H1 (cell line): Measurements from ENCODE around the gene G6PC1. TPM values are rescaled to one million over a fixed set of nuclear protein-coding genes. Genes with fewer than 3 reads are reported as not detected.

Source experiments
- CTCF ChIA-PET: fragments of 300-600 bp; sonication (Branson Sonifier 250); formaldehyde crosslinking; loops from one replicate; lab custom pipeline; 2021; ENCODE audit not compliant: partially characterized antibody; lab: Charles Lee
- POLR2A ChIA-PET: fragments of 300-600 bp; sonication (Branson Sonifier 250); formaldehyde crosslinking; loops from one replicate; lab custom pipeline; 2021; ENCODE audit warnings: inconsistent platforms; ENCODE audit not compliant: partially characterized antibody; lab: Charles Lee
- DNase-seq, 2 experiments: peaks; one replicate each; pipeline versions ENCODE4 v3.0.0 to v3.0.0-alpha.2; 2010 to 2022; ENCODE audit warnings: low spot score in 2 of 2, low read depth in 1 of 2, mixed read lengths in 1 of 2
- FAIRE-seq: peaks from 2 replicates; lab custom pipeline; 2011; peaks lifted over from hg19 to GRCh38; lab: Jason Lieb, UNC
- H2AFZ ChIP-seq: 2 replicates; pipeline ENCODE4 v1.8.1; 2012; ENCODE audit warnings: low read length, inconsistent platforms
- H2AK5ac ChIP-seq: 2 replicates; pipeline ENCODE4 v1.6.1; 2013; ENCODE audit warnings: low read depth, low read length
- H2BK120ac ChIP-seq: replicated peaks from 2 replicates; pipeline ENCODE3; 2013; ENCODE audit warnings: low read depth, low read length, inconsistent platforms
- H2BK12ac ChIP-seq: 2 replicates; pipeline ENCODE4 v1.6.1; 2013; ENCODE audit warnings: low read depth, low read length
- H2BK15ac ChIP-seq: 2 replicates; pipeline ENCODE4 v1.6.1; 2013; ENCODE audit warnings: low read length
- H2BK20ac ChIP-seq: 2 replicates; pipeline ENCODE4 v1.6.1; 2013; ENCODE audit warnings: low read length
- H2BK5ac ChIP-seq: 2 replicates; pipeline ENCODE4 v1.6.1; 2013; ENCODE audit warnings: low read depth, low read length
- H3K14ac ChIP-seq: 2 replicates; pipeline ENCODE4 v1.6.1; 2013; ENCODE audit warnings: inconsistent platforms; ENCODE audit not compliant: insufficient read length
- H3K18ac ChIP-seq: 2 replicates; pipeline ENCODE4 v1.6.1; 2013; ENCODE audit warnings: low read length; ENCODE audit errors: extremely low read depth
- H3K23ac ChIP-seq: 2 replicates; pipeline ENCODE4 v1.6.1; 2013; ENCODE audit warnings: inconsistent platforms; ENCODE audit not compliant: insufficient read length
- H3K23me2 ChIP-seq: 2 replicates; pipeline ENCODE4 v1.6.1; 2013; ENCODE audit warnings: low read depth, low read length
- H3K27ac ChIP-seq: 2 replicates; pipeline ENCODE4 v1.6.1; 2011; ENCODE audit warnings: low read depth, low read length, inconsistent platforms
- H3K27me3 ChIP-seq, 4 experiments: replicated peaks in 1 of 4; 1 replicate in 1 of 4; 2 replicates in 3 of 4; pipeline versions ENCODE4 v1.6.1 to v1.8.1; 2011 to 2013; ENCODE audit warnings: low read length in 3 of 4, mild to moderate bottlenecking in 3 of 4, inconsistent platforms in 2 of 4, mixed read lengths in 2 of 4, moderate library complexity in 1 of 4; ENCODE audit not compliant: control insufficient read depth in 3 of 4, insufficient read depth in 3 of 4; ENCODE audit errors: extremely low read depth in 1 of 4
- H3K36me3 ChIP-seq, 4 experiments: 2 replicates each; pipeline versions ENCODE4 v1.6.1 to v1.8.1; 2011 to 2013; ENCODE audit warnings: mild to moderate bottlenecking in 4 of 4, low read length in 3 of 4, moderate library complexity in 2 of 4, control low read depth in 1 of 4, inconsistent platforms in 1 of 4; ENCODE audit not compliant: insufficient read depth in 4 of 4, control insufficient read depth in 2 of 4
- H3K4ac ChIP-seq: replicated peaks from 2 replicates; pipeline ENCODE3; 2013; ENCODE audit warnings: low read length, low read depth, mixed read lengths, inconsistent platforms; ENCODE audit not compliant: insufficient read length
- H3K4me1 ChIP-seq, 4 experiments: replicated peaks in 1 of 4; 1 replicate in 1 of 4; 2 replicates in 3 of 4; pipeline versions ENCODE4 v1.6.1 to v1.8.1; 2011 to 2013; ENCODE audit warnings: low read length in 3 of 4, inconsistent platforms in 2 of 4, mixed read lengths in 1 of 4; ENCODE audit not compliant: insufficient read depth in 4 of 4, control insufficient read depth in 3 of 4
- H3K4me2 ChIP-seq, 2 experiments: 2 replicates each; pipeline versions ENCODE4 v1.6.1 to v1.8.1; 2011 to 2013; ENCODE audit warnings: low read depth in 2 of 2, low read length in 2 of 2, control low read depth in 1 of 2, inconsistent platforms in 1 of 2, mild to moderate bottlenecking in 1 of 2; ENCODE audit not compliant: insufficient read depth in 1 of 2
- H3K4me3 ChIP-seq, 4 experiments: fragments of 200-600, 300-600 bp in 1 of 4; sonication (generic), shearing (Covaris generic), sonication (Bioruptor Twin) in 1 of 4; 2 replicates each; pipeline versions ENCODE4 v1.5.1 to v1.8.1; 2011 to 2016; ENCODE audit warnings: low read length in 4 of 4, low read depth in 3 of 4, control low read depth in 2 of 4, inconsistent platforms in 2 of 4, mild to moderate bottlenecking in 2 of 4, mixed read lengths in 1 of 4, moderate library complexity in 1 of 4; ENCODE audit not compliant: insufficient read depth in 2 of 4; ENCODE audit errors: extremely low read depth in 1 of 4
- H3K56ac ChIP-seq: replicated peaks from 2 replicates; pipeline ENCODE3; 2013; ENCODE audit warnings: low read depth, mild to moderate bottlenecking, mixed read lengths, low read length, inconsistent platforms; ENCODE audit not compliant: insufficient read length
- H3K79me1 ChIP-seq: 2 replicates; pipeline ENCODE4 v1.6.1; 2013; ENCODE audit warnings: low read depth, low read length, control low read depth
- H3K79me2 ChIP-seq, 2 experiments: 2 replicates each; pipeline versions ENCODE4 v1.6.1 to v1.8.1; 2012 to 2013; ENCODE audit warnings: low read length in 2 of 2, mild to moderate bottlenecking in 2 of 2, inconsistent platforms in 1 of 2; ENCODE audit not compliant: insufficient read depth in 2 of 2, control insufficient read depth in 1 of 2
- H3K9ac ChIP-seq, 4 experiments: replicated peaks in 1 of 4; 1 replicate in 1 of 4; 2 replicates in 3 of 4; pipeline versions ENCODE4 v1.6.1 to v1.8.1; 2011 to 2013; ENCODE audit warnings: low read depth in 3 of 4, low read length in 3 of 4, control low read depth in 2 of 4, mild to moderate bottlenecking in 2 of 4, moderate library complexity in 2 of 4, inconsistent platforms in 1 of 4; ENCODE audit errors: extremely low read depth in 1 of 4
- H3K9me3 ChIP-seq, 2 experiments: 2 replicates each; pipeline versions ENCODE4 v1.6.1 to v1.8.1; 2012 to 2013; ENCODE audit warnings: mild to moderate bottlenecking in 2 of 2, moderate library complexity in 2 of 2, control low read depth in 1 of 2, inconsistent platforms in 1 of 2, low read depth in 1 of 2, low read length in 1 of 2, mixed read lengths in 1 of 2; ENCODE audit not compliant: insufficient read depth in 2 of 2
- H4K20me1 ChIP-seq, 2 experiments: replicated peaks in 1 of 2; 2 replicates each; pipeline versions ENCODE3 to v1.8.1; 2011 to 2013; ENCODE audit warnings: inconsistent platforms in 2 of 2, low read length in 2 of 2, mild to moderate bottlenecking in 1 of 2; ENCODE audit not compliant: insufficient read depth in 2 of 2, control insufficient read depth in 1 of 2
- H4K5ac ChIP-seq: 2 replicates; pipeline ENCODE4 v1.6.1; 2013; ENCODE audit warnings: low read length, low read depth, mixed read lengths, inconsistent platforms; ENCODE audit not compliant: insufficient read length
- H4K8ac ChIP-seq: 2 replicates; pipeline ENCODE4 v1.8.0; 2013; ENCODE audit warnings: mild to moderate bottlenecking, moderate library complexity, low read length, inconsistent platforms; ENCODE audit not compliant: insufficient read depth; ENCODE audit errors: extremely low read depth
- H4K91ac ChIP-seq: replicated peaks from 2 replicates; pipeline ENCODE3; 2013; ENCODE audit warnings: low read length, mixed read lengths, inconsistent platforms; ENCODE audit not compliant: insufficient read length
- RAD21 ChIP-seq, 2 experiments: IDR thresholded peaks in 1 of 2; conservative IDR thresholded peaks in 1 of 2; 2 replicates each; pipeline ENCODE4 v1.6.1; 2011; ENCODE audit warnings: low read depth in 2 of 2, low read length in 2 of 2, improper control_type of control experiment in 1 of 2, inconsistent platforms in 1 of 2, mild to moderate bottlenecking in 1 of 2, moderate library complexity in 1 of 2
- RBBP5 ChIP-seq: IDR thresholded peaks from 2 replicates; pipeline ENCODE4 v1.7.1; 2012; ENCODE audit warnings: low read depth, mild to moderate bottlenecking, inconsistent platforms, low read length, moderate library complexity, borderline replicate concordance
- TBP ChIP-seq: IDR thresholded peaks from 2 replicates; pipeline ENCODE4 v1.6.1; 2011; ENCODE audit warnings: low read depth, low read length, improper control_type of control experiment
- YY1 ChIP-seq: IDR thresholded peaks from 2 replicates; pipeline ENCODE4 v1.6.1; 2011; ENCODE audit warnings: low read depth, mild to moderate bottlenecking, low read length
- WGBS, 2 experiments: shearing (Covaris generic) in 1 of 2; methylation state at CpG; one replicate each; pipeline versions ENCODE4 v1.1.6 to v1.1.7; 2013 to 2015; ENCODE audit warnings: low lambda C conversion rate in 2 of 2, mixed read lengths in 2 of 2, inconsistent platforms in 1 of 2, low coverage in 1 of 2, missing lambda C conversion rate in 1 of 2; ENCODE audit not compliant: insufficient replicate concordance in 2 of 2, insufficient coverage in 1 of 2, insufficient read length in 1 of 2; ENCODE audit errors: extremely low coverage in 1 of 2, missing lambda C conversion rate in 1 of 2; 5-methylcytosine and 5-hydroxymethylcytosine counted together
- polyA plus RNA-seq, 7 experiments: library from polyadenylated mRNA; depleted of rRNA in 3 of 7; stranded (reverse) in 5 of 7; unstranded in 2 of 7; fragments of >200 nt in 5 of 7; fragments of 200-250 nt in 2 of 7; gene quantifications; 1 replicate in 5 of 7; 2 replicates in 1 of 7; 4 replicates in 1 of 7; pipeline versions ENCODE4 v1.2.1 to v1.2.3, GENCODE V29; 2011 to 2013; ENCODE audit warnings: missing spikeins in 2 of 7, mixed read lengths in 2 of 7
- total RNA-seq: library from RNA; stranded (reverse); fragmentation: NEBNext Ultra II Directional; extraction: Animal tissue kit (Norgen Biotek cat#: 25700); gene quantifications from 2 replicates; pipeline ENCODE4 v1.2.1, GENCODE V29; 2021
- TF ChIP-seq, protein P1 (sequence below), 3 experiments: IDR thresholded peaks; 1 replicate in 2 of 3; 2 replicates in 1 of 3; pipeline versions ENCODE4 v1.5.1 to v1.6.1; 2011; ENCODE audit warnings: low read length in 3 of 3, mild to moderate bottlenecking in 3 of 3, inconsistent platforms in 2 of 3, low read depth in 1 of 3, moderate library complexity in 1 of 3; ENCODE audit not compliant: insufficient read depth in 1 of 3; ENCODE audit errors: control extremely low read depth in 1 of 3

G6PC1 gene
- total and polyA plus RNA-seq, 2 of the 8 experiments (the other 6 are each of a cell fraction or from before 2014, with no cell fraction given): 0.02 TPM; not detected in 1

DNA sequence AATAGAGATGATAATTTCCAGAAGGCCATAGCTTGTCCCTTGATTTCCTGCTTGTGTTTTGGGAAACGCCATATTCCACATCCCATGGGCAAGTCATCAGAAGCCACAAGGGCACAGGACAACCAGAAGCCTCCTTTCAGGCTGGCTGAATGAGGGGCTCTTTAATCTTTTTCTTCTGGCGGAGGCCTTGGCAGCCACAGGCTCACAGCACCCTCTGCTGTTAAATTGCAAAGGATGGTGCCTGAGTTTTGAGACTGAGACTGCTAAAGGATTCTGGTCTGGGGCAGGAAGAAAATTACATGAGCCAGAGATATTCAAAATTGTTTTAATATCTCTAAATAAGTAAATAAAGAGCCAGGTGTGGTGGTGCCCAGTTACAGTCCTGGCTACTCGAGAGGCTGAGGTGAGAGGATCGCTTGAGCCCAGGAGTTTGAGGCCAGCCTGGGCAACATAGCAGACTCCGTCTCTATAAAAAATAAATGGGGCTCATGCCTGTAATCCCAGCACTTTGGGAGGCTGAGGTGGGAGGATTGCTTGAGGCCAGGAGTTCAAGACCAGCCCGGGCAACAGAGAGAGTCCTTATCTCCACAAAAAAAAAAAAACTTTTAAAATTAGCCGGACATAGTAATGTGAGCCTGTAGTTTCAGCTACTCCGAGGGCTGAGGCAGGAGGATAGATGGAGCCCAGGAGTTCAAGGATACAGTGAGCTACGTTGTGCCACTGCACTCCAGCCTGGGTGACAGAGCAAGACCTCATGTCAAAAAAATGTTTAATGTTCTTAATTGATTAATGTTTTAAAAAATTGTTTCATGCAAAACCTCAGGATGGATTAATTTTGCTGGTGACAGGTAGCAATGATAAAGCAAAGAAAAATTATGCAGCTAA, 37.4 kb downstream of the G6PC1 start:
- Histone ChIP-seq H3K36me3 (no peaks in the 10 kb centered on the region), H3K27ac (no peak overlapping the region), H3K4me1 (no peaks in the 10 kb centered on the region), H3K79me2 (no peaks in the 10 kb centered on the region), H3K9ac (no peak overlapping the region), H2BK5ac (no peak overlapping the region), H3K18ac (no peak overlapping the region), H2BK12ac (no peak overlapping the region), H3K23ac (no peak overlapping the region), H3K4me2 (no peak overlapping the region), H3K23me2 (no peaks in the 10 kb centered on the region), H4K8ac (no peak overlapping the region), H2AFZ (no peak overlapping the region), H4K91ac (no peak overlapping the region), H4K5ac (no peak overlapping the region), H2BK120ac (no peak overlapping the region), H3K4ac (no peak overlapping the region), H3K9me3 (no peaks in the 10 kb centered on the region), H3K56ac (no peak overlapping the region), H3K4me3 (no peak overlapping the region), H4K20me1 (no peaks in the 10 kb centered on the region), H2AK5ac (no peak overlapping the region), H2BK15ac (no peak overlapping the region), H3K79me1 (no peaks in the 10 kb centered on the region), H3K27me3 (no peaks in the 10 kb centered on the region), H2BK20ac (no peak overlapping the region), H3K14ac (no peak overlapping the region)
- peak; percentile 62 for FAIRE-seq
- peak; percentile 43; the same call in 1 of the 2 replicates for TF ChIP-seq TBP
- 0 out of 2 replicates have a peak, but pooled peaks have one; percentile 21 for TF ChIP-seq YY1
- peak; percentile 96 for TF ChIP-seq RAD21 (IDR thresholded peaks at IDR 0.05 in 1 of 2, conservative IDR thresholded peaks at IDR 0.05 in 1 of 2; ENCODE audit: low read depth in 2 of 2, low read length in 2 of 2)
- TF ChIP-seq, protein P1, sequence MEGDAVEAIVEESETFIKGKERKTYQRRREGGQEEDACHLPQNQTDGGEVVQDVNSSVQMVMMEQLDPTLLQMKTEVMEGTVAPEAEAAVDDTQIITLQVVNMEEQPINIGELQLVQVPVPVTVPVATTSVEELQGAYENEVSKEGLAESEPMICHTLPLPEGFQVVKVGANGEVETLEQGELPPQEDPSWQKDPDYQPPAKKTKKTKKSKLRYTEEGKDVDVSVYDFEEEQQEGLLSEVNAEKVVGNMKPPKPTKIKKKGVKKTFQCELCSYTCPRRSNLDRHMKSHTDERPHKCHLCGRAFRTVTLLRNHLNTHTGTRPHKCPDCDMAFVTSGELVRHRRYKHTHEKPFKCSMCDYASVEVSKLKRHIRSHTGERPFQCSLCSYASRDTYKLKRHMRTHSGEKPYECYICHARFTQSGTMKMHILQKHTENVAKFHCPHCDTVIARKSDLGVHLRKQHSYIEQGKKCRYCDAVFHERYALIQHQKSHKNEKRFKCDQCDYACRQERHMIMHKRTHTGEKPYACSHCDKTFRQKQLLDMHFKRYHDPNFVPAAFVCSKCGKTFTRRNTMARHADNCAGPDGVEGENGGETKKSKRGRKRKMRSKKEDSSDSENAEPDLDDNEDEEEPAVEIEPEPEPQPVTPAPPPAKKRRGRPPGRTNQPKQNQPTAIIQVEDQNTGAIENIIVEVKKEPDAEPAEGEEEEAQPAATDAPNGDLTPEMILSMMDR (IDR thresholded peaks at IDR 0.05; ENCODE audit: control extremely low read depth in 1 of 3, insufficient read depth in 1 of 3, low read depth in 1 of 3, low read length in 3 of 3): peak; percentile 47 to 87 (median 85)
- TF ChIP-seq RBBP5: no peak
- ChIA-PET CTCF (interaction anchor here (0.6 to 7.7 kb wide), 38 partner anchors 9 to 967 kb away, joined by 3 to 111 read pairs (median 3); partner anchors contain the start of genes AARSD1, AOC2, AOC3 and BECN1), POLR2A (interaction anchor here (0.8 to 3.8 kb wide), 9 partner anchors 9 to 104 kb away, joined by 3 to 29 read pairs (median 3); partner anchors contain the start of gene AOC2)
- 49% methylated on average over 9 of the region's 9 CpGs; no CpG with 5 or more reads in 1 of the 2 experiments for WGBS, 2 experiments
- DNase-seq: peak; percentile 25 to 55
